Calu3 (cell line): ENCODE data around the gene IL1RAPL2. TPM values are rescaled to one million over a fixed set of nuclear protein-coding genes. Genes with fewer than 3 reads are reported as not detected.

Experiments
- BruUV-seq: library from RNA; stranded (reverse); fragments of 400-500 nt; replicated peaks from 2 replicates; lab custom pipeline; 2021; lab: Mats Ljungman, UMichigan
- CTCF ChIA-PET: fragments of 300-600 bp; sonication (Branson Sonifier 250); formaldehyde crosslinking; loops from one replicate; lab custom pipeline; 2022; ENCODE audit warnings: antibody characterized with exemption; lab: Charles Lee
- DNase-seq: peaks from one replicate; pipeline ENCODE4 v3.0.0; 2022
- H3K27ac Mint-ChIP-seq: one replicate; pipeline ENCODE4 v1.8.0; 2022; ENCODE audit warnings: mixed read lengths; ENCODE audit not compliant: unreplicated experiment
- H3K27me3 Mint-ChIP-seq: one replicate; pipeline ENCODE4 v1.8.0; 2022; ENCODE audit warnings: mixed read lengths; ENCODE audit not compliant: unreplicated experiment
- H3K36me3 Mint-ChIP-seq: one replicate; pipeline ENCODE4 v1.8.0; 2022; ENCODE audit warnings: mild to moderate bottlenecking, moderate library complexity, mixed read lengths; ENCODE audit not compliant: insufficient read depth, unreplicated experiment
- H3K4me1 Mint-ChIP-seq: one replicate; pipeline ENCODE4 v1.8.0; 2022; ENCODE audit warnings: mild to moderate bottlenecking, low read depth, mixed read lengths; ENCODE audit not compliant: unreplicated experiment
- H3K4me3 Mint-ChIP-seq: one replicate; pipeline ENCODE4 v1.8.0; 2022; ENCODE audit warnings: mild to moderate bottlenecking, low read depth, moderate library complexity, mixed read lengths; ENCODE audit not compliant: unreplicated experiment
- H3K9me3 Mint-ChIP-seq: one replicate; pipeline ENCODE4 v1.8.0; 2022; ENCODE audit warnings: low read depth, mixed read lengths; ENCODE audit not compliant: unreplicated experiment
- intact Hi-C: fragments of 100-400 bp; cut with micrococcal nuclease; formaldehyde crosslinking; loops from one replicate; pipeline ENCODE4 v1.10.0; 2022; ENCODE audit not compliant: unreplicated experiment
- total RNA-seq: library from RNA; stranded (reverse); gene quantifications from 2 replicates; pipeline ENCODE4 v1.2.3, GENCODE V29; 2022
- TF ChIP-seq, protein P1 (sequence below): fragments of 200-600 bp; IDR thresholded peaks from one replicate; pipeline ENCODE4 v1.8.0; 2022; ENCODE audit warnings: antibody characterized with exemption; ENCODE audit not compliant: unreplicated experiment

Gene IL1RAPL2
- total RNA-seq, 1 experiment from 2014 or later = not detected

DNA sequence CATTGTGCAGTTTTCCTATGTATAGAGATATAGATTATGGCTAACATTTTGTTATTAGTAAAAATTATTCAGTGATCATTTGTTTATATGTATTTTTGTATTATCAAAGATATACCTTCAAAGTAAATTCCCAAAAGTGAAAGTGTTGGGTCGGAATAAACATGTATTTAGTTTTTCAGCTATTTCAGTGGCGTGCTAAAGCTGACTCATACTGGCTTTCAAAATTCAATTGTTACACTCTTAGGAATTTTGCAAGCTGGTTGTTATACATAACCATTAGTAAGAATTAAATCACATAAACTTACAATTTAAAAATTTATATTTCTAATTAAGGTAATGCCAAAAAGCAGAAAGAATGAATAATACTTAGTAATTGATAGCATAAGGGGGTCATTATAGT, 968.0 kb downstream of the IL1RAPL2 start:
- H3K27me3 Mint-ChIP-seq = no peaks in the 10 kb centered on the region

DNA sequence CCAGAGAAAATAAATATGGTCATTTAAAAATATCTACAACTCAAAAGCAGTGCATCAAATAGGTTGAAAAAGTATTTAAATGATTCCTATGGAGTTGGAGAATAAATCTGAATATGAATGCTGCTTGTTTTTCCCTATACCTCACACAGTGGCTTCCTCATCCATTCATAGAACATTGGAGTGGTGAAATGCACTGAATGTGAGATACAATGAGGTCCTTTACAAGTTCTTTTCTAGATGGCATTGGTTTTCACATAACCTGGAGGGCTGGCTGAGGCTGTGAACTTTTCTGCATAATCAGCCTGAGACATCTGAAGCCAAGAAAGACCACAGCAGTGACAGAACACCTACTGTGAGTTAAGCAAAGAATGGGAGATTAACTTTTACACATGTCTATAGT, 977.3 kb downstream of the IL1RAPL2 start:
- H3K36me3 Mint-ChIP-seq = no peaks in the 10 kb centered on the region
- H3K27ac Mint-ChIP-seq = no peak overlapping the region
- H3K4me3 Mint-ChIP-seq = no peak overlapping the region
- intact Hi-C loops = no loop called here
- peaks cover 6% of the 10 kb centered on the region for H3K9me3 Mint-ChIP-seq
- CTCF ChIA-PET = no interaction called here
- DNase-seq = no peak
- no peaks in the 10 kb centered on the region for H3K4me1 Mint-ChIP-seq
- TF ChIP-seq, protein P1, sequence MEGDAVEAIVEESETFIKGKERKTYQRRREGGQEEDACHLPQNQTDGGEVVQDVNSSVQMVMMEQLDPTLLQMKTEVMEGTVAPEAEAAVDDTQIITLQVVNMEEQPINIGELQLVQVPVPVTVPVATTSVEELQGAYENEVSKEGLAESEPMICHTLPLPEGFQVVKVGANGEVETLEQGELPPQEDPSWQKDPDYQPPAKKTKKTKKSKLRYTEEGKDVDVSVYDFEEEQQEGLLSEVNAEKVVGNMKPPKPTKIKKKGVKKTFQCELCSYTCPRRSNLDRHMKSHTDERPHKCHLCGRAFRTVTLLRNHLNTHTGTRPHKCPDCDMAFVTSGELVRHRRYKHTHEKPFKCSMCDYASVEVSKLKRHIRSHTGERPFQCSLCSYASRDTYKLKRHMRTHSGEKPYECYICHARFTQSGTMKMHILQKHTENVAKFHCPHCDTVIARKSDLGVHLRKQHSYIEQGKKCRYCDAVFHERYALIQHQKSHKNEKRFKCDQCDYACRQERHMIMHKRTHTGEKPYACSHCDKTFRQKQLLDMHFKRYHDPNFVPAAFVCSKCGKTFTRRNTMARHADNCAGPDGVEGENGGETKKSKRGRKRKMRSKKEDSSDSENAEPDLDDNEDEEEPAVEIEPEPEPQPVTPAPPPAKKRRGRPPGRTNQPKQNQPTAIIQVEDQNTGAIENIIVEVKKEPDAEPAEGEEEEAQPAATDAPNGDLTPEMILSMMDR = no peak
- BruUV-seq = no TSS peak
- H3K27me3 Mint-ChIP-seq = no peaks in the 10 kb centered on the region

More for the DNA sequence above, 968.0 kb downstream of the IL1RAPL2 start:
- CTCF ChIA-PET = no interaction called here
- Mint-ChIP-seq H3K9me3 (no peaks in the 10 kb centered on the region), H3K36me3 (no peaks in the 10 kb centered on the region), H3K27ac (no peak overlapping the region), H3K4me3 (no peak overlapping the region), H3K4me1 (no peaks in the 10 kb centered on the region)
- intact Hi-C loops = no loop called here
- no TSS peak for BruUV-seq
- no peak for DNase-seq
- TF ChIP-seq, protein P1 = no peak

GRCh38 chrX:105550043-105550663, 984.2 kb downstream of the IL1RAPL2 start:
- Mint-ChIP-seq H3K9me3 (peaks cover 2% of the 10 kb centered on the region), H3K27ac (no peak overlapping the region), H3K4me1 (no peaks in the 10 kb centered on the region), H3K36me3 (no peaks in the 10 kb centered on the region), H3K27me3 (no peaks in the 10 kb centered on the region), H3K4me3 (no peak overlapping the region)
- DNase-seq = no peak
- intact Hi-C loops = no loop called here
- CTCF ChIA-PET = no interaction called here
- no TSS peak for BruUV-seq
- TF ChIP-seq, protein P1 = no peak

GRCh38 chrX:105552395-105552794, 986.4 kb downstream of the IL1RAPL2 start:
- Mint-ChIP-seq H3K27me3 (no peaks in the 10 kb centered on the region), H3K27ac (no peak overlapping the region), H3K4me3 (no peak overlapping the region), H3K36me3 (no peaks in the 10 kb centered on the region), H3K9me3 (peaks cover 2% of the 10 kb centered on the region), H3K4me1 (no peaks in the 10 kb centered on the region)
- no peak for DNase-seq
- intact Hi-C loops = no loop called here
- BruUV-seq = no TSS peak
- CTCF ChIA-PET = no interaction called here
- TF ChIP-seq, protein P1 = no peak
